ENCODE measurements around the gene CDC5L. TPM values are rescaled to one million over a fixed set of nuclear protein-coding genes. Genes with fewer than 3 reads are reported as not detected.

CDC5L gene
- total and polyA plus RNA-seq, 11 donors: 5.8 to 24.8 (median 18.5) TPM

DNA sequence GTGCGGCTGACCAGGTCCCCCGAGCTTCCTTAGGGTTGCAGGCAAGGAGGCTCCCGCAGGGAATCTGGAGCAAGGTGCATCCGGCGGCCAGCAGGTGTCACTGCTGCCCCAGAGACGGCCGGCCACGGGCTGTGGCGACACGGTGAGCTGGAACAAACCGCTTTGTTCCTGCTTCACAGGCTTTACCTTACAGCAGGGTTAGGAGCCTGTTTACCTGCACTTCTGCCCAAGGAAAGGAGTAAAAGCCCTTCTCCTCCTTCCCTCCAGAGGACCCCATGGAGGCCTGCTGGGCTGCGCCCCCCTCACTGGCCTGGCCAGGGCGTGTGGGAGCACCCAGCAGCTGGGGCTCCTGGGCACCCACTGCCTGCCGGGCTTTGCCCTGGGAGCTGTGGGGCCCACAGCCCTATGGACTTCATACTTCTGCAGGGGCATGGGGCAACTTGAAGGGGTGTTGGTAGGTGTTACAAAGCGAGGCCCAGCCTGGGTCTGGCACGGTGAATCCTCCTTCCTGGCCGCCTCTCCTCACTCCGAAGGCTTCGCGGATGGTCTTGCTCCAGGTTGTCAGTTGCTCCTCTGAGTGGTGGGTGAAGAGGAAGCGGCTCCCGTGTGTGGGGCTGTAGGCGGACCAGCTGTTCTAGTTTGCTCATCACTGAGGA, 88.4 kb downstream of the CDC5L start:
- intact Hi-C loops (cut with DNase I): loop anchor here (1.0 to 10.0 kb wide), 12 partner anchors 119 to 1449 kb away; no protein-coding TSS in a partner anchor
- H3K4me1 ChIP-seq: peaks cover 0 to 23% (median 9%) of the 10 kb centered on the region in 12 donors
- no peak for TF ChIP-seq POLR2A (IDR thresholded peaks at IDR 0.05)
- TF ChIP-seq, protein P1, sequence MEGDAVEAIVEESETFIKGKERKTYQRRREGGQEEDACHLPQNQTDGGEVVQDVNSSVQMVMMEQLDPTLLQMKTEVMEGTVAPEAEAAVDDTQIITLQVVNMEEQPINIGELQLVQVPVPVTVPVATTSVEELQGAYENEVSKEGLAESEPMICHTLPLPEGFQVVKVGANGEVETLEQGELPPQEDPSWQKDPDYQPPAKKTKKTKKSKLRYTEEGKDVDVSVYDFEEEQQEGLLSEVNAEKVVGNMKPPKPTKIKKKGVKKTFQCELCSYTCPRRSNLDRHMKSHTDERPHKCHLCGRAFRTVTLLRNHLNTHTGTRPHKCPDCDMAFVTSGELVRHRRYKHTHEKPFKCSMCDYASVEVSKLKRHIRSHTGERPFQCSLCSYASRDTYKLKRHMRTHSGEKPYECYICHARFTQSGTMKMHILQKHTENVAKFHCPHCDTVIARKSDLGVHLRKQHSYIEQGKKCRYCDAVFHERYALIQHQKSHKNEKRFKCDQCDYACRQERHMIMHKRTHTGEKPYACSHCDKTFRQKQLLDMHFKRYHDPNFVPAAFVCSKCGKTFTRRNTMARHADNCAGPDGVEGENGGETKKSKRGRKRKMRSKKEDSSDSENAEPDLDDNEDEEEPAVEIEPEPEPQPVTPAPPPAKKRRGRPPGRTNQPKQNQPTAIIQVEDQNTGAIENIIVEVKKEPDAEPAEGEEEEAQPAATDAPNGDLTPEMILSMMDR (IDR thresholded peaks at IDR 0.05): peak; percentile 86 to 96 (median 93)
- H3K27ac ChIP-seq: peak overlapping the region in 1 of 12 donors; percentile 38
- no peaks in the 10 kb centered on the region for H3K9me3 ChIP-seq
- DNase-seq (peak; percentile 72 to 89 (median 78)), ATAC-seq (peak; percentile 73 to 88 (median 86))
- WGBS, 4 donors: 43 to 76% (median 50%) methylated on average over 13 to 23 of the region's 23 CpGs
- H3K36me3 ChIP-seq: no peaks in the 10 kb centered on the region
- peak overlapping the region in 2 of 12 donors; percentile 17 to 19 for H3K4me3 ChIP-seq
- no peaks in the 10 kb centered on the region for H3K27me3 ChIP-seq

DNA sequence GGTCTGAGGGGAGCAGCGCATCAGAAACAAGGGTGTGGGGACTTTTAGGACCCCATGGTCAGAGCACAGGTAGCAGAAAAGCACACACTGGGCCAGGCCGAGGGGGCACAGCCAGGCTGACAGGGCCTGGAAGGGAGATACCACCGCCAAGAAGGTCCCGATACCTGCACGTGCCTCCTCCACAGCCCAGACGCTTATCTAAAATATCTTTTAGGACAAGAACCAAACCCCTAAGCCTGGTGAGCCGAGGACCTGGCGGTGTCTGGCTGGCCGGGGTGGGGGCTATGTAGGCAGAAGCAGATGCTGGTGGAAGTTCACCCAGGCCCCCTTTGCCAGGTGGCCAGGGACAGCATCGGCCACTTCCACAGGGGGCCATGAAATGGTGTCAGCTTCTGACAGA, 89.3 kb downstream of the CDC5L start:
- H3K4me1 ChIP-seq: peaks cover 0 to 20% (median 7%) of the 10 kb centered on the region in 12 donors
- H3K27ac ChIP-seq: no peak overlapping the region
- DNase-seq (no peak), ATAC-seq (no peak)
- H3K9me3 ChIP-seq: no peaks in the 10 kb centered on the region
- no peaks in the 10 kb centered on the region for H3K27me3 ChIP-seq
- no peaks in the 10 kb centered on the region for H3K36me3 ChIP-seq
- TF ChIP-seq, protein P1 (IDR thresholded peaks at IDR 0.05): no peak
- no peak for TF ChIP-seq POLR2A (IDR thresholded peaks at IDR 0.05)
- intact Hi-C loops (cut with DNase I): loop anchor here (5.0 to 10.0 kb wide), 11 partner anchors 118 to 1448 kb away; no protein-coding TSS in a partner anchor
- WGBS, 4 donors: 88 to 95% (median 93%) methylated on average over 3 to 10 of the region's 10 CpGs
- H3K4me3 ChIP-seq: no peak overlapping the region

DNA sequence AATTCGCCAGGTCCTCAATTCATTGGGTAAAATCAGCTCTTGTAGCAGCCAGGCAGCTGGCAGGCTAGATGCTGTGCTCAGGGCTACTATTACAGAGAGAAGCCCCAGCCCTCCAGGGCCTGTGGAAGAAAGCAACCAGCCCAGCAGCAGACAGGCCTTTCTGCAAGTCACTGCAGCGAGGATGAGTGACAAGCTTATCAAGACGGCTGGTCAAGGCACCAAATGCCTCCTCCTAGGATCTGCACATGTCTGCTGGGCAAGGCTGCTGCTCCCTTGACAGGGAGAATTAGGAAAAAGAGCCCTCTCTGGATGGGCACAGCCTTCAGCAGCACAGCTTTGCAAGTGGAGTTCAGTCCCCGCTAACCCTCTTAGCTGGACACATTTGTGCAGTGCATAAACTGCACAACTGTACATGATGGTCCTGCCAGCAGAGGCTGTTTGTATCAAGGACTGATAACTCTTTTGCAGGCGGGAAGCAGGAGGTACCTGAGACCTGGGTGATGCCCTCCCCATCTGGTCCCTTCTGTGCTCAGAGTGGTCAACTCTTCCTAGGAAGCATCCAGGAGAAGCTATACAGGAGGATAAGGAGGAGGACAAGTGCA, 89.9 kb downstream of the CDC5L start:
- ATAC-seq: no peak
- intact Hi-C loops (cut with DNase I): loop anchor here (5.0 to 10.0 kb wide), 11 partner anchors 117 to 1447 kb away; no protein-coding TSS in a partner anchor
- 82 to 96% (median 91%) methylated on average over 5 of the region's 5 CpGs for WGBS, 4 donors
- Histone ChIP-seq H3K27ac (no peak overlapping the region), H3K9me3 (no peaks in the 10 kb centered on the region), H3K4me1 (peaks cover 0 to 20% (median 7%) of the 10 kb centered on the region in 12 donors), H3K4me3 (no peak overlapping the region), H3K27me3 (no peaks in the 10 kb centered on the region), H3K36me3 (no peaks in the 10 kb centered on the region)
- no peak for TF ChIP-seq POLR2A (IDR thresholded peaks at IDR 0.05)
- TF ChIP-seq, protein P1 (IDR thresholded peaks at IDR 0.05): no peak
- no peak for DNase-seq

DNA sequence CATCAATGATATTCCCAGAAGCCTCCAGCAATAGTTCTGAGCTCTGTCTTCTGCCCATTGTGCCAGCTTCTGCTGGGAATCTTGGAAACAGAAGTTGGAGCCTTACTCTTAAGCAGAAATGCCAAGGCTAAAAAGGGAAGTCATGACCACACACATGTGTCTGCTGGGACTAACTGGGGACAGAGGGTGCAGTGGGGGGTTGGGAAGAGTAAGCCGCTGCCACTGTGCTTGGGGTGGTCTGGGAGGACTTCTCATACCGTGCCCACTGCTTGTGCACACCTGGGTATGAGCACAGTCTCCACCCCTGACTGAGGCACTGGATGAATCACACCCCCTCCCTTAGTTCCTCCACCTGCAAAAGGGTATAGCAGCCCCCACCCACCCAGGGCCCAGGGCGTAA, 90.7 kb downstream of the CDC5L start:
- DNase-seq (no peak), ATAC-seq (peak in 2 of 4 donors; percentile 20 to 41)
- Histone ChIP-seq H3K27ac (no peak overlapping the region), H3K4me1 (peaks cover 0 to 20% (median 7%) of the 10 kb centered on the region in 12 donors), H3K36me3 (no peaks in the 10 kb centered on the region), H3K27me3 (peaks cover 0 to 2% (median 0%) of the 10 kb centered on the region in 9 donors), H3K4me3 (no peak overlapping the region), H3K9me3 (no peaks in the 10 kb centered on the region)
- intact Hi-C loops (cut with DNase I): loop anchor here (5.0 to 10.0 kb wide), 11 partner anchors 117 to 1447 kb away; no protein-coding TSS in a partner anchor
- WGBS, 4 donors: 80 to 96% (median 90%) methylated on average over 3 of the region's 3 CpGs
- TF ChIP-seq, protein P1 (IDR thresholded peaks at IDR 0.05): no peak
- no peak for TF ChIP-seq POLR2A (IDR thresholded peaks at IDR 0.05)

Data from heart left ventricle (tissue), 16 donors.